Heart left ventricle (tissue), 13 donors: ENCODE measurements around the gene RFFL.

Source experiments
- POLR2A ChIP-seq, 2 donors: fragments of 450-650 bp; IDR thresholded peaks; one replicate each; pipeline ENCODE4 v1.6.1; 2017; ENCODE audit warnings: antibody characterized with exemption in 2 of 2, mild to moderate bottlenecking in 2 of 2, moderate library complexity in 2 of 2
- TF ChIP-seq, protein P1 (sequence below), 12 donors: fragments of 200-600 bp; sonication (generic) in 4 of 12; IDR thresholded peaks; one replicate each; pipeline versions ENCODE4 v1.5.0 to v1.8.0; 2018 to 2022; ENCODE audit warnings: antibody characterized with exemption in 12 of 12, mild to moderate bottlenecking in 5 of 12
- donor health status: ischemic (EF 13 %, LVEDD 7.1; RV severe dilation, severe dysfunction).
- donor health status: DM: no; HTN: yes; CAD: no.
- donor health status: DM: no; HTN: no; CAD: no.
- donor health status: ischemic (EF 25% LVEDD 6.9; RV normal size, moderate dysfunction).
- donor health status: ischemic (EF 25% LVEDD 5.7; RV mildly dilated, moderate dysfunction).
- donor health status: ischemic (EF 35%, LVEDD 5.7; RV mildly dilated, moderate dysfunction).
- donor health status: nonischemic (EF 11% LVEDD 7.7; RV severe dilation, severe dysfunction).
- donor health status: DM: yes; HTN: yes; CAD: no.
- donor health status: PGD.
- donor health status: ischemic (EF 29% LVEDD 5.4; RV normal size, mild dysfunction).
- donor health status: nonischemic (EF 23%, LVEDD 6.1; RV moderate dilation, normal function).

DNA sequence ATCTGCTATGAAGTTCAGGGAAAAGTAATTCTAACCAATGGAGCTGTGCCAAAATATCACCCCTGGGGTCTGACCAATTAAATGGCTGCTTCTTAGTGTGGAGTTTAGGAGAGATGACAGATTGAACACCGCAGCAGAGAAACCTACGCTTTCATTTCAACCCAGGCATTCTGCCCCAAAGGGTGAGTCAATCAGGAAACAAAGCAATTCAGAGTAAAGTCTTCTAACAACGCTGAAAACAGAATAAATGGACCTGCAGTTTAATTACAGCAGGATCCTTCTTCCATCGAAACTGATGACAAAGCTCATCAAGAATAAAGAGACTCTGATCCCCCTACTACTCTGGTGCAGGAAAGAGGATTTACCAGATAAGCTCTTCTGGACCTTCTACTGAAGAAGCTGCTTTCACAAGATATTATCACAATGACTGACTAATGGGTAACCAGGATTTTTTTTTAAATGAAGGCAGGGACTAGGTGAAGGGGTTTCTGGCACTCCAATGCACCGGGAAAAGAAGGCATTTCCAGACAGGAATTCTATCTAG is 16.7 kb downstream of the RFFL start:
- TF ChIP-seq, protein P1, sequence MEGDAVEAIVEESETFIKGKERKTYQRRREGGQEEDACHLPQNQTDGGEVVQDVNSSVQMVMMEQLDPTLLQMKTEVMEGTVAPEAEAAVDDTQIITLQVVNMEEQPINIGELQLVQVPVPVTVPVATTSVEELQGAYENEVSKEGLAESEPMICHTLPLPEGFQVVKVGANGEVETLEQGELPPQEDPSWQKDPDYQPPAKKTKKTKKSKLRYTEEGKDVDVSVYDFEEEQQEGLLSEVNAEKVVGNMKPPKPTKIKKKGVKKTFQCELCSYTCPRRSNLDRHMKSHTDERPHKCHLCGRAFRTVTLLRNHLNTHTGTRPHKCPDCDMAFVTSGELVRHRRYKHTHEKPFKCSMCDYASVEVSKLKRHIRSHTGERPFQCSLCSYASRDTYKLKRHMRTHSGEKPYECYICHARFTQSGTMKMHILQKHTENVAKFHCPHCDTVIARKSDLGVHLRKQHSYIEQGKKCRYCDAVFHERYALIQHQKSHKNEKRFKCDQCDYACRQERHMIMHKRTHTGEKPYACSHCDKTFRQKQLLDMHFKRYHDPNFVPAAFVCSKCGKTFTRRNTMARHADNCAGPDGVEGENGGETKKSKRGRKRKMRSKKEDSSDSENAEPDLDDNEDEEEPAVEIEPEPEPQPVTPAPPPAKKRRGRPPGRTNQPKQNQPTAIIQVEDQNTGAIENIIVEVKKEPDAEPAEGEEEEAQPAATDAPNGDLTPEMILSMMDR (IDR thresholded peaks at IDR 0.05) = no peak
- TF ChIP-seq POLR2A (IDR thresholded peaks at IDR 0.05) = no peak
